ENCODE results near the gene ALDH1L1.

- TF ChIP-seq POLR2AphosphoS5 (IDR thresholded peaks at IDR 0.05; ENCODE audit: low read depth, low read length) (no peak), TAF1 (IDR thresholded peaks at IDR 0.05; ENCODE audit: borderline replicate concordance, insufficient read depth, low read length) (no peak)
Measured at GRCh38 chr3:126057501-126057819, 122.9 kb downstream of the ALDH1L1 start.

Data from PFSK-1 (cell line).